ENCODE measurements around the gene COL12A1.

COL12A1 gene

DNA sequence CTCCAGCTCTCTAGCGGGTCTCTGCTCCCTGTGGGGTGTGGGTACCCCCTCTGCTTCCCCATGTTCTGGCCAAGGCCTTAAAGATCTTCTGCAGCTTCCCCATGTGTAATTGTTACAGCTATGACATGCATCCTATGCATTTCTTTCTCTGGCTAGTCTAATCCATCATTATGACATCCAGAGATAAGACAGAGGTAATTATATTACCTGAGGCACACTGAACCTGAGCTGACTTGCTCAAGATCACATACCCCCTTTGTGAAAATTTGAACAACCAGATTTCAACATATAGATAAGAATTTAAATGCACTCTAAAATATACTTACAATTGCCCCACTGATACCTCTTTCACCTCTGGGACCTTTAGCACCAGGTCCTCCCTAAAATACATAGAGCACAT is 102.4 kb downstream of the COL12A1 start:
- Histone ChIP-seq H3K36me3 (ENCODE audit: insufficient read depth, insufficient read length, low read length) (peaks cover 29% of the 10 kb centered on the region), H3K9me3 (ENCODE audit: insufficient read depth, low read length) (no peaks in the 10 kb centered on the region), H3K4me1 (ENCODE audit: insufficient read depth, insufficient read length) (no peaks in the 10 kb centered on the region), H3K4me3 (ENCODE audit: insufficient read length, low read depth) (no peak overlapping the region), H3K27me3 (ENCODE audit: insufficient read depth, insufficient read length) (no peaks in the 10 kb centered on the region), H3K9ac (ENCODE audit: insufficient read length, low read depth) (no peak overlapping the region)
- TF ChIP-seq YY1 (IDR thresholded peaks at IDR 0.05; ENCODE audit: insufficient read depth, insufficient read length), result no peak
- no peak for TF ChIP-seq SUZ12 (IDR thresholded peaks at IDR 0.05; ENCODE audit: extremely low read depth, insufficient read depth, insufficient read length)
- TF ChIP-seq ZNF274 (IDR thresholded peaks at IDR 0.05; ENCODE audit: low read depth, low read length), result no peak
- DNase-seq (ENCODE audit: low read depth, low spot score), result no peak

DNA sequence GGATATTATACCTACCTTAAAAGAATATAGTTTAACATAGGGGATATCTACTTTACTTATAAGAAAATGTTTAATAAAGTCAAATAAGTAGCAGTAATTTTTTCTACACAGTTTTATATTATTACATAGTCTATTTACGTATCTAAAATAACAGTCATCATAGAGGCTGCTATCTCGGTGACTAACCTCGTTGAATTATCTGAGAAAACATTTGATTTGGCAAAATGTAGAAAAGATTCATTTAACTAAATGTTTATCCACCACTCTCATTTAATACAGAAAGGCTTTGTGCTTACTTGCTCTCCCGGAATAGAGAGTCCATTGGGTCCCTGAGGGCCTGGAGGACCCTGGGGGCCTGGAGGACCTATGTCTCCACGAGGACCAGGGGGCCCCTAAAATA is 103.6 kb downstream of the COL12A1 start:
- H3K27me3 ChIP-seq (ENCODE audit: insufficient read depth, insufficient read length), result no peaks in the 10 kb centered on the region
- no peaks in the 10 kb centered on the region for H3K4me1 ChIP-seq (ENCODE audit: insufficient read depth, insufficient read length)
- no peak overlapping the region for H3K4me3 ChIP-seq (ENCODE audit: insufficient read length, low read depth)
- H3K36me3 ChIP-seq (ENCODE audit: insufficient read depth, insufficient read length, low read length), result peaks cover 25% of the 10 kb centered on the region
- no peak for DNase-seq (ENCODE audit: low read depth, low spot score)
- no peak overlapping the region for H3K9ac ChIP-seq (ENCODE audit: insufficient read length, low read depth)
- no peak for TF ChIP-seq SUZ12 (IDR thresholded peaks at IDR 0.05; ENCODE audit: extremely low read depth, insufficient read depth, insufficient read length)
- no peak for TF ChIP-seq YY1 (IDR thresholded peaks at IDR 0.05; ENCODE audit: insufficient read depth, insufficient read length)
- TF ChIP-seq ZNF274 (IDR thresholded peaks at IDR 0.05; ENCODE audit: low read depth, low read length), result no peak
- H3K9me3 ChIP-seq (ENCODE audit: insufficient read depth, low read length), result no peaks in the 10 kb centered on the region

DNA sequence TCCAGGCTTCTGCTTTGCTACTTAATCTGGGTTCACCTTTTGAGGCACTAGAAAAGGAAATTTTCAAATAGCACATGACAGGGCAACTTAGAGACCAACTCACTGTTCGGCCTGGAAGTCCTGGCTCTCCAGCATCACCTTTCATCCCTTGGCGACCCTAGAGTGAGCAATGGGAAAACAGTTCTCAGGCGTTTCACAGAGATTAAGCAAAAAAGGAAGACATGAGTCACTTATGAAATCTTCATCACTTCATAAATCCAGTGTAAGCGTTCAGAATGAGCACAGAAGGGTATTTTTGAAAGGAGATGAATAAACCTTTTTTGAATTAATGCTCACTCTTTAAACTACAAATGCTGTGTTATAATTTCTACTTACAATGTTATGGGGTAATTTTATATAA is 104.0 kb downstream of the COL12A1 start:
- no peaks in the 10 kb centered on the region for H3K9me3 ChIP-seq (ENCODE audit: insufficient read depth, low read length)
- no peaks in the 10 kb centered on the region for H3K27me3 ChIP-seq (ENCODE audit: insufficient read depth, insufficient read length)
- TF ChIP-seq ZNF274 (IDR thresholded peaks at IDR 0.05; ENCODE audit: low read depth, low read length) (no peak), SUZ12 (IDR thresholded peaks at IDR 0.05; ENCODE audit: extremely low read depth, insufficient read depth, insufficient read length) (no peak), YY1 (IDR thresholded peaks at IDR 0.05; ENCODE audit: insufficient read depth, insufficient read length) (no peak)
- H3K36me3 ChIP-seq (ENCODE audit: insufficient read depth, insufficient read length, low read length), result peaks cover 27% of the 10 kb centered on the region
- no peaks in the 10 kb centered on the region for H3K4me1 ChIP-seq (ENCODE audit: insufficient read depth, insufficient read length)
- no peak overlapping the region for H3K9ac ChIP-seq (ENCODE audit: insufficient read length, low read depth)
- no peak overlapping the region for H3K4me3 ChIP-seq (ENCODE audit: insufficient read length, low read depth)
- DNase-seq (ENCODE audit: low read depth, low spot score), result no peak

DNA sequence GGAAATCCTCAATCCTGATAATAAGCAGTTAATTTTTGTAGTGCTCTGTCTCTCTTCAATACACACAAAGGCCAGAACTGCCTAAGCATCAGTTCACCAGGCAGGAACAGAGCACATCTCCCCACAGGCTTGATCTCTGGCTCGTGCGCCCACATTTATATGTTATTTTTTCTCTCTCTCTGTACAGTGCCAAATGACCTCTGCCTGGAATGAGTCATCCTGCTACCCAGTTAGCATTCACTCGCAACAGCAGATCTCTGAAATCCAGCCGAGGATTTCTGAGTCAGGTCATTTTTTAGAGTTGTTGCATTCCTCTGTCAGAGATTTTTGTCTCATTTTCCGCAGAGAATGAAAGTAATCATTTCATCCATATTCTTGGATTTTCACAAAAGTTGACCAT is 107.1 kb downstream of the COL12A1 start:
- TF ChIP-seq YY1 (IDR thresholded peaks at IDR 0.05; ENCODE audit: insufficient read depth, insufficient read length) (no peak), SUZ12 (IDR thresholded peaks at IDR 0.05; ENCODE audit: extremely low read depth, insufficient read depth, insufficient read length) (no peak)
- H3K27me3 ChIP-seq (ENCODE audit: insufficient read depth, insufficient read length), result no peaks in the 10 kb centered on the region
- no peak for DNase-seq (ENCODE audit: low read depth, low spot score)
- no peak overlapping the region for H3K4me3 ChIP-seq (ENCODE audit: insufficient read length, low read depth)
- H3K9ac ChIP-seq (ENCODE audit: insufficient read length, low read depth), result no peak overlapping the region
- no peaks in the 10 kb centered on the region for H3K4me1 ChIP-seq (ENCODE audit: insufficient read depth, insufficient read length)
- H3K36me3 ChIP-seq (ENCODE audit: insufficient read depth, insufficient read length, low read length), result peaks cover 23% of the 10 kb centered on the region
- H3K9me3 ChIP-seq (ENCODE audit: insufficient read depth, low read length), result no peaks in the 10 kb centered on the region

DNA sequence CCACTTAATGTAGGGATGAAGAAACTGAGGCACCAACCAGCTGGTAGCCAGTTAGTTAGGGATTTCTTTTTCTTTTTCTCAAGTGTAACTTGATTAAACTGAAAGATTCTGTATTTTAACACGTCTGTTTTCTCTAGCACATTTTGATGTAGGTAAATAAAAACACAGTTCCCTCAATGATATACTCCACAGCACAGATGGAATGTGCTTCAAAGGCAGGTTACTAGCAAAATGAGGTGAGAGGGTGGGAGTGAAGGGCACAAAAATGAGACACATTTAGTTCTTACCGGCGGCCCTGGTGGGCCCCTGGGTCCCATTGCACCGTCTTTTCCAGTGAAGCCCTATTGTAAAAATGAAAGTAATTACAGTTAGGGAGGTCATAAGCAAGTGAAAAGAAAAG is 108.9 kb downstream of the COL12A1 start:
- Histone ChIP-seq H3K9me3 (ENCODE audit: insufficient read depth, low read length) (no peaks in the 10 kb centered on the region), H3K9ac (ENCODE audit: insufficient read length, low read depth) (no peak overlapping the region), H3K27me3 (ENCODE audit: insufficient read depth, insufficient read length) (no peaks in the 10 kb centered on the region), H3K4me3 (ENCODE audit: insufficient read length, low read depth) (no peak overlapping the region), H3K4me1 (ENCODE audit: insufficient read depth, insufficient read length) (no peaks in the 10 kb centered on the region), H3K36me3 (ENCODE audit: insufficient read depth, insufficient read length, low read length) (peaks cover 20% of the 10 kb centered on the region)
- TF ChIP-seq ZNF274 (IDR thresholded peaks at IDR 0.05; ENCODE audit: low read depth, low read length), result no peak
- no peak for TF ChIP-seq YY1 (IDR thresholded peaks at IDR 0.05; ENCODE audit: insufficient read depth, insufficient read length)
- TF ChIP-seq SUZ12 (IDR thresholded peaks at IDR 0.05; ENCODE audit: extremely low read depth, insufficient read depth, insufficient read length), result no peak
- no peak for DNase-seq (ENCODE audit: low read depth, low spot score)

DNA sequence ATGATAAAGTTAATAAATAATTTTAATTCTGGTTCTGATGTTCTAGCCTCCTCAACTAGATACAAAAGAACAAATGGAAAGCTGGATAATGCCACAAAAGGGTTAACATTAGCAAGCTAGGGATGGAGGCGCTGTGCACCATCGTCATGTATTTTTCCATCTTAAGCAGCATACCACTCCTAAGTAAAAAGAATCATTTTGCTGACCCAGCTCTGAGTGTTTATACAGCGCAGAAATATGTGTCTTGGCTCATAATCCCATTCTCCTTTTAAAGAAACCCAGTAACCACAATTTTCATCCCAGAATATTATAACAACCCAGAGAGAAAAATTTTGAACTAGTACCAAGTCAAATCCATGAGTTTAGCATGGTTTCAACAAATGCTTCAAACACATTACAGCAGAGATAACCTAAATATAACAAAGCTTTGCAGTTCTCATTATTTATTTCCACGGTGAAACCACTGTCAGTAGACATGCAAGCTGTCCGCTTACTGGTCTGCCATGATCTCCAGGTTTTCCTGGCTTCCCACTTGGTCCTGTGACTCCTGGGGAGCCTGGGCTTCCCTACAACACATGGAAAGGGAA is 111.1 kb downstream of the COL12A1 start:
- no peaks in the 10 kb centered on the region for H3K9me3 ChIP-seq (ENCODE audit: insufficient read depth, low read length)
- no peaks in the 10 kb centered on the region for H3K4me1 ChIP-seq (ENCODE audit: insufficient read depth, insufficient read length)
- TF ChIP-seq SUZ12 (IDR thresholded peaks at IDR 0.05; ENCODE audit: extremely low read depth, insufficient read depth, insufficient read length) (no peak), YY1 (IDR thresholded peaks at IDR 0.05; ENCODE audit: insufficient read depth, insufficient read length) (no peak), ZNF274 (IDR thresholded peaks at IDR 0.05; ENCODE audit: low read depth, low read length) (no peak)
- DNase-seq (ENCODE audit: low read depth, low spot score), result no peak
- H3K4me3 ChIP-seq (ENCODE audit: insufficient read length, low read depth), result no peak overlapping the region
- H3K9ac ChIP-seq (ENCODE audit: insufficient read length, low read depth), result no peak overlapping the region
- H3K36me3 ChIP-seq (ENCODE audit: insufficient read depth, insufficient read length, low read length), result peaks cover 8% of the 10 kb centered on the region
- H3K27me3 ChIP-seq (ENCODE audit: insufficient read depth, insufficient read length), result no peaks in the 10 kb centered on the region

DNA sequence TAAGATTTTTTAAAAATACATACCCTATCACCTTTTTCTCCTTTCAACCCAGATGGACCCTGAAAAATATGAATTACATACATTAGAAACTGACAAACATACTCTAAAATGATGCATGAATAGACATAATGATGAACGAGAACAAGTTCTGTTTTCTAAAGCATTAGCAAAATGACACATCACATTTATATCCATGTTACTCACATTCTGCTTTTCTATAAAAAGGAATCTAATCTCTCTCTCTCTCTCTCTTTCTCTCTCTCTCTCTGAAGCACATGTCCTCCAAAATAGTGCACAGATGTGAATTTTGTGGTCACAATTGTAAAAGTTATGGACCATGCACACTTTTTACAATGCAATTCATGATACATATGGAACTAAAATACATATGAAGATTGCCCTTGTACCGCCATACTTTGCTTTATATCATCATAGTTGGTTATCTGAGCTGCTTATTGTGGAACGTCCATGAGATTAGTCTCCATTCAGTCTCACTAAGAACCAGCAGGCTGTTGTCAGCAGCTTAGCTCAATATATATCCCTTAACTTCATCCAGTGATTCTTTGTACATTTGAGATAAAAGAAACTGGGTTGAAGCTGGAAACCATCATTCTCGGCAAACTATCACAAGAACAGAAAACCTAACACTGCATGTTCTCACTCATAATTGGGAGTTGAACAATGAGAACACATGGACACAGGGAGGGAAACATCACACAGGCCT is 114.2 kb downstream of the COL12A1 start:
- Histone ChIP-seq H3K4me3 (ENCODE audit: insufficient read length, low read depth) (no peak overlapping the region), H3K9me3 (ENCODE audit: insufficient read depth, low read length) (no peaks in the 10 kb centered on the region), H3K9ac (ENCODE audit: insufficient read length, low read depth) (no peak overlapping the region), H3K27me3 (ENCODE audit: insufficient read depth, insufficient read length) (no peaks in the 10 kb centered on the region), H3K4me1 (ENCODE audit: insufficient read depth, insufficient read length) (no peaks in the 10 kb centered on the region), H3K36me3 (ENCODE audit: insufficient read depth, insufficient read length, low read length) (peaks cover 7% of the 10 kb centered on the region)
- no peak for DNase-seq (ENCODE audit: low read depth, low spot score)
- TF ChIP-seq SUZ12 (IDR thresholded peaks at IDR 0.05; ENCODE audit: extremely low read depth, insufficient read depth, insufficient read length) (no peak), YY1 (IDR thresholded peaks at IDR 0.05; ENCODE audit: insufficient read depth, insufficient read length) (no peak), ZNF274 (IDR thresholded peaks at IDR 0.05; ENCODE audit: low read depth, low read length) (no peak)
